Measurements from ENCODE around the gene NBL1.

GRCh38 chr1:19678931-19679453 lies 34.9 kb downstream of the NBL1 start:
- TF ChIP-seq, protein P1, sequence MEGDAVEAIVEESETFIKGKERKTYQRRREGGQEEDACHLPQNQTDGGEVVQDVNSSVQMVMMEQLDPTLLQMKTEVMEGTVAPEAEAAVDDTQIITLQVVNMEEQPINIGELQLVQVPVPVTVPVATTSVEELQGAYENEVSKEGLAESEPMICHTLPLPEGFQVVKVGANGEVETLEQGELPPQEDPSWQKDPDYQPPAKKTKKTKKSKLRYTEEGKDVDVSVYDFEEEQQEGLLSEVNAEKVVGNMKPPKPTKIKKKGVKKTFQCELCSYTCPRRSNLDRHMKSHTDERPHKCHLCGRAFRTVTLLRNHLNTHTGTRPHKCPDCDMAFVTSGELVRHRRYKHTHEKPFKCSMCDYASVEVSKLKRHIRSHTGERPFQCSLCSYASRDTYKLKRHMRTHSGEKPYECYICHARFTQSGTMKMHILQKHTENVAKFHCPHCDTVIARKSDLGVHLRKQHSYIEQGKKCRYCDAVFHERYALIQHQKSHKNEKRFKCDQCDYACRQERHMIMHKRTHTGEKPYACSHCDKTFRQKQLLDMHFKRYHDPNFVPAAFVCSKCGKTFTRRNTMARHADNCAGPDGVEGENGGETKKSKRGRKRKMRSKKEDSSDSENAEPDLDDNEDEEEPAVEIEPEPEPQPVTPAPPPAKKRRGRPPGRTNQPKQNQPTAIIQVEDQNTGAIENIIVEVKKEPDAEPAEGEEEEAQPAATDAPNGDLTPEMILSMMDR (IDR thresholded peaks at IDR 0.05) = no peak
- no peak for TF ChIP-seq POLR2AphosphoS5 (IDR thresholded peaks at IDR 0.05)
